ENCODE data around the gene ZNF678. TPM values are rescaled to one million over a fixed set of nuclear protein-coding genes. Genes with fewer than 3 reads are reported as not detected.

The ZNF678 gene
- total and polyA plus RNA-seq, 9 donors, result 4.3 to 17.3 (median 8.5) TPM

DNA sequence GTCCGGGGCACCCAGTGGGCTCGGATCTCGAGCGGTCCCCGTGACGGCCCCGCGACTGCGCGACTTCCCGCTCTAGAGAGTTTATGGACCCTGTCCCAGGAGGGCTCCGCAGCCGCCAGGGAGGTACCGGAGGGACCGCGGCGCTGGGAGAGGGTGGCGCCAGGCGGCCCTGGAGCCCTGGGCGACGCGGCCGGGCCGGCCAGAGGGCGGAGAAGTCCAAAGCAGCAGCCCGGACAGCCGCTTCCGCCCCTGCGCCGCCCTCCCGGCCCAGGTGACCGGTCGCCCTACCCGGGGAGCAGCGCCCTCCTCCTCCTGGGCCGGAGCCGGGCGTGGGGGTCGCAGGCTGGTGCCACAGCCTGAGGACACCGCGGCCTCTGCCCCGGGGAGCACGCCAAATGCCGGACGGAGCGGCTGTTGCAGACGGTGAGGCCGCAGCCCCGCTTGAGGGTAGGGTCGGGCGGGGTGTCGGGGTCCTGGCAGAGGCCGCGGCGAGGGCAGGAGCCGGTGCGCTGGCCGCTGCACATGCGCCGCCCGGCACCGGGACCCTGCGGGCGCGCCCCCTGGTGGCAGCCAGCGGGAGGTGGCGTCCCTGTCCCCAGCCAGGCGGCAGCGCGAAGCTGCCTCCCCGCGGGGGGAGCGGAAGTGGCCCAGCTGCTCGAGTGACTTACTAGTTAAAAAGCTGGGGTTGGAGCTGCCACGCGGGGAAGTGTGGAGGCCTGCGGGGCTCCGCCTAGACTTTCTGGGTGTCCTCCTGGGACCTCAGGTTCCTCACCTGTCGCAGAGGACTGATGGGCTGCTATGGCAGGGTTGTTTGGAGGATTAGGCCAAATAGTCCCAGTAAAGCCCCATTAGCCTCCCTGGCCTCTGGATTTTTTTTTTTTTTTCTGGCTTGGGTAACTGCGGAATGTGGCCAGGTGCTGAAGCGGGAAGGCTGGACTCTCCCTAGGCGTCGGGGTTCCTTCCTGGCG lies 20.9 kb upstream of the ZNF678 start:
- Histone ChIP-seq H3K36me3 (ENCODE audit: control insufficient read depth, insufficient read depth, low read length) (no peaks in the 10 kb centered on the region), H3K4me1 (ENCODE audit: control insufficient read depth, insufficient read depth, low read length) (peaks cover 41% of the 10 kb centered on the region), H3K9me3 (replicated peaks; ENCODE audit: control insufficient read depth, low read depth, low read length) (no peaks in the 10 kb centered on the region), H3K27me3 (ENCODE audit: control insufficient read depth, insufficient read depth, low read length) (no peaks in the 10 kb centered on the region), H3K4me3 (ENCODE audit: low read length) (peak overlapping the region; percentile 57), H3K27ac (ENCODE audit: low read length) (peak overlapping the region; percentile 67)
- DNase-seq, result peak; percentile 90
- WGBS (ENCODE audit: insufficient coverage), result under 1% methylated on average over 78 of the region's 84 CpGs

DNA sequence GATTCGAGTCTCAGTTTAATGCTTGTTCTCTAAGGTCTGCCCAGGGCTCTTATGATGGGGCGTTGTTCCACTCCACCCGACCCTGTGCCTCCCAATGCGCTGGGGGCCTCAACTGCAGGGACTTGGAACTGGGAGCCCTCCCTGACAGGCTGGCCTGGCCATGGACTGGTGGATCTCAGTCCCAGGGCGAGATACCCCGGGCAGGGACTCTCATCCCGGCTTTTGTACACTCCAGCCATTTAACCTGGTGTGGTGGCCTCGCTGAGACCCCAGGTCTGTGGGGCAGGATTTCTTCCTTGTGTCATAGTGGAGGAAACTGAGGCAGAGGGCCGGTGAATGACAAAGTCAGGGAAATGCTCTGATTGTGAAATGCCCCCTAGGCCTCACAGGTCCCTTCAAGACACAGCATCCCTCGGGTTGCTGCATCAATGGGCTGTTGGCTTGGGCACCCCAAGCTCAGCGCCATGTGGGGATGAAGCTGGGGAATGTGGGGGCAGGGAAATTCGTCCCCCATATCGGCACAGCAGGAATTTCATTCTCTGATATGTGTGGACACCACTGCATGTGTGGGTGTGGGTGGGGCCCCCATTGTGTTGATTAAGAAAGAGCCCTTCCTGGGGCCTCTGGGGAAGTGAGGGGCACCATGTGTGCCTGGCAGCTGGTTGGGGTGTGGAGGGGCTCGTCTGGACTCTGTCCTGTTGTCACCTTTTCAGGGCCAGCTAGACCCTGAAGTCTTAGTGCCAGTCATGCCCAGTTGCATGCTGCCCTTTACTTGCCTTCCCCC lies 19.9 kb upstream of the ZNF678 start:
- H3K4me3 ChIP-seq (ENCODE audit: low read length), result no peak overlapping the region
- no peak overlapping the region for H3K27ac ChIP-seq (ENCODE audit: low read length)
- DNase-seq, result no peak
- H3K36me3 ChIP-seq (ENCODE audit: control insufficient read depth, insufficient read depth, low read length), result no peaks in the 10 kb centered on the region
- H3K9me3 ChIP-seq (replicated peaks; ENCODE audit: control insufficient read depth, low read depth, low read length), result no peaks in the 10 kb centered on the region
- H3K27me3 ChIP-seq (ENCODE audit: control insufficient read depth, insufficient read depth, low read length), result no peaks in the 10 kb centered on the region
- WGBS (ENCODE audit: insufficient coverage), result 80% methylated on average over 10 of the region's 14 CpGs
- H3K4me1 ChIP-seq (ENCODE audit: control insufficient read depth, insufficient read depth, low read length), result peaks cover 49% of the 10 kb centered on the region

DNA sequence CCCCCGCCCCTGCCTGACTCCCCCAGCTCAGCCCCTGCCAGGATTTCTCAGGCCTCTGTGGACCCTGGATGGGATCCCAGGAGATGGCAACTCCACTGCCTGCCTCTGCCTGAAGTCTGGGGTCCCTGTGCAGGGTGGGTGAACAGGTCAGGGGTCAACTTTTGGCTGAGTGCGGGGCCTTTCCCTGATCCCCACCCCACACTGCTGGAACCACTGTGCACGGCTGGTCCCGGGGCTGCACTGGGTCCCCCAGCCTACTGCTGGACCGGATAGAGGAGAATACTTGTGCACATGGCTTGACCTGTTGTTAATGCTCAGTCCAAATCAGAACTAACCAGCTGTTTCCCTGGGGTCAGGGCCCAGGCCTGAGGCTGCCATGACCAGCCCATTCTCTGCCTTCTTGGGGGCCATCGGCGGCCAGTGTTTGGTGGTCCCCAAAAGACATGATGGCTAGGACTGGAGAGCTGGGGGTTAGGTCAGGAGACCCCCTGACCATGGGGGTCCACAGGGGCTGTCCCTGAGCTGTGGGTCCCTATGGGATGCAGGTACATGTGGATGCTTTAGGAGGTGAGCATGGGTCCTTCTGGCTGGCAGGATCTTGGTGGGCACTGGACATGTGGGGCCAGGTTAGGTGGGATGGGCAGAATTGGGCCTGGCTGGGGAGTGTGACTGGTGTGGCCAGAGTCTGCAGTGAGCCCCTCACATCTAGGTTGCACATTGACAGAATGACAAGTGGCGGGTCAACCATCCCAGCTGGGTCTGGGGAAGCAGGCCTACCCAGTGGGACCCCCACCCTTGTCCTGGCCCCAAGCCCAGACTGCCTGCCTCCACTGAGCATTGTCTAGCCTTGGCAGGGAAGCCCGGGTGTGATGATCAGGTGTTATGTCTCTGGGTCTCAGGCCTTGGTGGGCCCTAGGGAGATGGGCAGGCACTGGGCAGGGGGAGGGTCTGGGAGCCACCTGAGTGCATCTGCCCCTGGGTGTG lies 19.0 kb upstream of the ZNF678 start:
- Histone ChIP-seq H3K9me3 (replicated peaks; ENCODE audit: control insufficient read depth, low read depth, low read length) (no peaks in the 10 kb centered on the region), H3K4me3 (ENCODE audit: low read length) (no peak overlapping the region), H3K4me1 (ENCODE audit: control insufficient read depth, insufficient read depth, low read length) (peaks cover 49% of the 10 kb centered on the region), H3K27me3 (ENCODE audit: control insufficient read depth, insufficient read depth, low read length) (no peaks in the 10 kb centered on the region), H3K27ac (ENCODE audit: low read length) (no peak overlapping the region), H3K36me3 (ENCODE audit: control insufficient read depth, insufficient read depth, low read length) (no peaks in the 10 kb centered on the region)
- DNase-seq, result no peak
- WGBS (ENCODE audit: insufficient coverage), result 94% methylated on average over 6 of the region's 9 CpGs

DNA sequence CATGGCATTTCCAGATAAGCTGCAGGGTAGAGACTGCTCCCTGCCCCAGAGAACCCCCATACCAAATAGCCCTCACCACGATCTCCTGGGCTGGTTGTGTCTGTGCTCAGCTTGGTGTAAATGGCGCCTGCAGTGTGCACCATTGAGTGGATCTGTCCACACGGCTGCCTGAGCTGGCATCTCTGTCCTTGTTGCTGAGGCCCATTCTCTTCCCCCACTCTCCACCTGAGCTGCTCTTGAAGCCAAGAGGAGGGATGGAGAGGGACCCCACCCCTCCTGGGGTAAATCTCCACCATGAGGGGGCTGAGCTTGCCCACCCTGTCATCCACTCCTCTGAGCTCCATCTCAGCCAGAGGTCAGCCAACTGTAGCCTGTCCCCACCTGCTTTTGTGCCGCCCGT lies 18.0 kb upstream of the ZNF678 start:
- no peaks in the 10 kb centered on the region for H3K27me3 ChIP-seq (ENCODE audit: control insufficient read depth, insufficient read depth, low read length)
- no peak for DNase-seq
- H3K4me1 ChIP-seq (ENCODE audit: control insufficient read depth, insufficient read depth, low read length), result peaks cover 49% of the 10 kb centered on the region
- no peaks in the 10 kb centered on the region for H3K36me3 ChIP-seq (ENCODE audit: control insufficient read depth, insufficient read depth, low read length)
- peak overlapping the region; percentile 13 for H3K27ac ChIP-seq (ENCODE audit: low read length)
- WGBS (ENCODE audit: insufficient coverage), result 87% methylated on average over 3 of the region's 5 CpGs
- H3K4me3 ChIP-seq (ENCODE audit: low read length), result no peak overlapping the region
- H3K9me3 ChIP-seq (replicated peaks; ENCODE audit: control insufficient read depth, low read depth, low read length), result no peaks in the 10 kb centered on the region

DNA sequence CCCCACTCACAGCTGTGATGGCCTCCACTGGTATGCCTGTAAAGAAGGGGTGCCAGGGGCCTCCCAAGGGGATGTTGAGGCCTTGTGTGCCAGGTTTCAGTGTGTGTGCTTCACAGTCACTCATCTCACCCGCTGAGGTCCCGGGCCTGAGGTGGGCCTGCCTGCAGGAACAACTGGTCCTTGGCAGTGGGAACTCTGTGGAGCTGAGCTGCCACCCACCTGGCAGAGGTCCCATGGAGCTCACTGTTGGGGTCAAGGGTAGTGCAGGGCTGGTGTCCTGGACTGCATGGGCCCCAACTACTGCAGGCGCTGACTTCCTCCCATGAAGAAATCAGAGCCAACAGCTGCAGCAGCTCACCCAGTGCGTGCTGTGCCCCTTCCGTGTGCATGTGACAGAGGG lies 17.3 kb upstream of the ZNF678 start:
- Histone ChIP-seq H3K4me3 (ENCODE audit: low read length) (no peak overlapping the region), H3K27me3 (ENCODE audit: control insufficient read depth, insufficient read depth, low read length) (no peaks in the 10 kb centered on the region), H3K27ac (ENCODE audit: low read length) (peak overlapping the region; percentile 37), H3K36me3 (ENCODE audit: control insufficient read depth, insufficient read depth, low read length) (no peaks in the 10 kb centered on the region), H3K9me3 (replicated peaks; ENCODE audit: control insufficient read depth, low read depth, low read length) (no peaks in the 10 kb centered on the region), H3K4me1 (ENCODE audit: control insufficient read depth, insufficient read depth, low read length) (peaks cover 49% of the 10 kb centered on the region)
- WGBS (ENCODE audit: insufficient coverage), result 69% methylated on average over 5 of the region's 5 CpGs
- DNase-seq, result peak; percentile 83

DNA sequence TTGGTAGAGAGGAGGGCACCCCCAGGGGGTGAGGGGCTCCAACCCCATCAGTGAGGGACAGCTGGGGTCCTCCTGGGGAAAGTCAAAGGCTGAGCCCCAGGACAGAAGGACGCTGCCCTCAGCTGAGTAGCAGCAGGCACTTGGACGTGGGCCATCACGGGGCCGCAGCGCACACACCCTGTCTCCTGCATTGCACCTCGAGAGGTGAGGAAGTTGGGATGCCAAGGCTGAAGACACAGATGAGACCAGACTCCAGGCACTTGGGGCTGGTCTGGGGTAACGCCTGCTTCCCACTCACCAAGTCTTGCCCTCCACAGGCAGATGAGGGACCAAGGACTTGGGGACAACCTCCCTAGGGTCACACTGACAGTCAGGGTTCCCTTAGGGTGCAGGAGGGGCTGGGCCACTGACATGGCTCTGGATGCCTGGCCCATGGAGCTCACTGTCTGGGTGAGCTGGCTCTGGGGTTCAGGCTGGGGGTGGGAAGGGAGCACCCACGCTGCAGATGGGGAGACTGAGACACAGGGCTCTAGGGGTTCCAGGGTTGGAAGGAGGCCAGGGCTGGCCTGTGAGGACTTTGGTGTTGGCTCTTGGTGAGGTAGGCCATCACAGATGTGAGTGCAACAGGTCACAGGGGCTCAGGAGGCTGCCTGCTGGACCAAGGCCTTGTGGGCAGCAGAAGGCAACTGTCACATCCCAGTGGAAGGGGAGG lies 16.6 kb upstream of the ZNF678 start:
- H3K4me3 ChIP-seq (ENCODE audit: low read length), result no peak overlapping the region
- H3K9me3 ChIP-seq (replicated peaks; ENCODE audit: control insufficient read depth, low read depth, low read length), result peaks cover 4% of the 10 kb centered on the region
- 87% methylated on average over 6 of the region's 8 CpGs for WGBS (ENCODE audit: insufficient coverage)
- no peaks in the 10 kb centered on the region for H3K36me3 ChIP-seq (ENCODE audit: control insufficient read depth, insufficient read depth, low read length)
- no peaks in the 10 kb centered on the region for H3K27me3 ChIP-seq (ENCODE audit: control insufficient read depth, insufficient read depth, low read length)
- peaks cover 46% of the 10 kb centered on the region for H3K4me1 ChIP-seq (ENCODE audit: control insufficient read depth, insufficient read depth, low read length)
- no peak for DNase-seq
- H3K27ac ChIP-seq (ENCODE audit: low read length), result peak overlapping the region; percentile 29

DNA sequence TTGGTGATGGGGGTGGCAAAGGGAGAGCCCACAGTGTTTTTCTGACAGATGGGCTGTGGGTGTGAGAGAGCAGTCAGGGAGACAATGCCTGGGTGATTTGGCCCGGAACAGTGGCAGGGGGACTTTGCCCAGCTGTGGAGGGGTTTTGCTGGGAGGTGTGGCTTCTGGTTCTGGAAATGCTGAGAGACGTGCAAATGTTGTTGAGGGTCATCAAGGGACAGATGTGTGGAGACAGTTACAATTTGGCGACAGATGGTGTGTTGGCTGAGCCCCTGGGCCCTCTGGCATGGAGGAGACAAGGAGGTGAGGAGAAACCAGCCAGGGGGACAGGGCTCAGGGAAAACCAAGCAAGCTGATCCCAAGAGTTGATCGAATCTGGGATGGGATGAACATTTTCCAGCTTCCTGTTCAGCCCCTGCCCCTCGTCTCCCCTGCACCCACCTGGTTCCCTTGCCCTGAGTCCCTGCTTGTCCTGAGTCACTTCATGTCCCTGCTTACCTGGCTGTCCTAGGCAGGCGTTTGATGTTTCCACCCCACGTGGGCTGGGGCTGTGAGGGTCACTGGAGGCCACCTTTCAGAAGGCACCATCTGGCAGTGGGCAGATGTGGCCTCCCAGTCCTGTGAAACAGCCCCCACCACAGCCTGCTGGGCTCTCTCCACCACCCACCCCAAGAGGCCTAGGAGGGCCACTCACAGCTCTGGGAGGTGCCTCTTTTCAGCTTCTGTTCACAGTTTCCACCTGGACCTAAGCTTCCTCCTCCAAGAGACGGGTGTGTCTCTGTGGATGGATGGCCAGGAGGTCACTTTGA lies 15.8 kb upstream of the ZNF678 start:
- peaks cover 7% of the 10 kb centered on the region for H3K9me3 ChIP-seq (replicated peaks; ENCODE audit: control insufficient read depth, low read depth, low read length)
- WGBS (ENCODE audit: insufficient coverage), result 54% methylated on average over 5 of the region's 8 CpGs
- no peaks in the 10 kb centered on the region for H3K36me3 ChIP-seq (ENCODE audit: control insufficient read depth, insufficient read depth, low read length)
- peak; percentile 64 for DNase-seq
- no peak overlapping the region for H3K27ac ChIP-seq (ENCODE audit: low read length)
- peaks cover 44% of the 10 kb centered on the region for H3K4me1 ChIP-seq (ENCODE audit: control insufficient read depth, insufficient read depth, low read length)
- no peak overlapping the region for H3K4me3 ChIP-seq (ENCODE audit: low read length)
- H3K27me3 ChIP-seq (ENCODE audit: control insufficient read depth, insufficient read depth, low read length), result no peaks in the 10 kb centered on the region

DNA sequence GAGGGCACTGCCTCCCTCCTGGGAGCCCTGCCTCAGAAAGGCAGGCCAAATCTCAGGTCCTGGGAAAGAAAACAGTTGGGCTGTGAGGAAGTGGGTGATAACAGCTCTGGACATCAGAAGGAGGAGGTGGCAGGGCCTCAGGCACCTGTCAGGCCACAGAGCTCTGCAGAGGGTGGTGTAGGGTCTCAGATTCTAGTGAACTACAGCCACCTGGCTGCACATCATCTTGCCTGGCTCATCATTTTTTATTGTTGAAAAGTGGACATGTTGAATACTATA lies 15.3 kb upstream of the ZNF678 start:
- no peaks in the 10 kb centered on the region for H3K36me3 ChIP-seq (ENCODE audit: control insufficient read depth, insufficient read depth, low read length)
- no peaks in the 10 kb centered on the region for H3K27me3 ChIP-seq (ENCODE audit: control insufficient read depth, insufficient read depth, low read length)
- no peak overlapping the region for H3K27ac ChIP-seq (ENCODE audit: low read length)
- peaks cover 7% of the 10 kb centered on the region for H3K9me3 ChIP-seq (replicated peaks; ENCODE audit: control insufficient read depth, low read depth, low read length)
- no peak overlapping the region for H3K4me3 ChIP-seq (ENCODE audit: low read length)
- no peak for DNase-seq
- peaks cover 40% of the 10 kb centered on the region for H3K4me1 ChIP-seq (ENCODE audit: control insufficient read depth, insufficient read depth, low read length)

DNA sequence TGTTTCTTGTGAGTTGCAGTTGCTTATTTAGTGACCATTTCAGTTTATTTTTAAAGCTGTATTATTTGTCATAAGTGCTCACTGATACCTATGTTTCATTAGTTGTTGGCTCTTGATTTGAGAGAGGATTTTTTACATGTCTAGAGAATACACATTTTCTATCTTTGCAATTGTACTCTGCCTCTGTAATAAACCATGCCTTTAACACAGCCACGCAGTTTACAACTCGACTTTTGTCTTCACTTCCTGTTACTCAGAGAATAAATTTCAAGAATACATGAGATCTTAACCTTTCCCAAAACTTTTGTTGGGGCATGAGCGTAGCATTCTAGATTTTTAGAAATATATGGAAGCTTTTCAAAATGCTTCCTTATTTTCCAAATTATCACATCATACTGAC lies 14.9 kb upstream of the ZNF678 start:
- peaks cover 9% of the 10 kb centered on the region for H3K9me3 ChIP-seq (replicated peaks; ENCODE audit: control insufficient read depth, low read depth, low read length)
- WGBS (ENCODE audit: insufficient coverage), result no CpG with 5 or more reads among the region's 3 CpGs

More for the DNA sequence above, 14.9 kb upstream of the ZNF678 start:
- Histone ChIP-seq H3K27ac (ENCODE audit: low read length) (no peak overlapping the region), H3K4me1 (ENCODE audit: control insufficient read depth, insufficient read depth, low read length) (peaks cover 36% of the 10 kb centered on the region), H3K27me3 (ENCODE audit: control insufficient read depth, insufficient read depth, low read length) (no peaks in the 10 kb centered on the region), H3K4me3 (ENCODE audit: low read length) (no peak overlapping the region), H3K36me3 (ENCODE audit: control insufficient read depth, insufficient read depth, low read length) (no peaks in the 10 kb centered on the region)
- DNase-seq, result no peak
